IPS-18c (cell line): ENCODE data around the gene AZU1.

Experiments
- H3K4me3 ChIP-seq: 2 replicates; pipeline ENCODE4 v1.7.0; 2013; ENCODE audit warnings: low read depth, mild to moderate bottlenecking, low read length, moderate library complexity; ENCODE audit not compliant: insufficient read depth
- H3K9me3 ChIP-seq: one replicate; pipeline ENCODE4 v1.6.1; 2013; ENCODE audit warnings: mild to moderate bottlenecking, low read length, moderate library complexity; ENCODE audit not compliant: control insufficient read depth, insufficient read depth

Gene AZU1

DNA sequence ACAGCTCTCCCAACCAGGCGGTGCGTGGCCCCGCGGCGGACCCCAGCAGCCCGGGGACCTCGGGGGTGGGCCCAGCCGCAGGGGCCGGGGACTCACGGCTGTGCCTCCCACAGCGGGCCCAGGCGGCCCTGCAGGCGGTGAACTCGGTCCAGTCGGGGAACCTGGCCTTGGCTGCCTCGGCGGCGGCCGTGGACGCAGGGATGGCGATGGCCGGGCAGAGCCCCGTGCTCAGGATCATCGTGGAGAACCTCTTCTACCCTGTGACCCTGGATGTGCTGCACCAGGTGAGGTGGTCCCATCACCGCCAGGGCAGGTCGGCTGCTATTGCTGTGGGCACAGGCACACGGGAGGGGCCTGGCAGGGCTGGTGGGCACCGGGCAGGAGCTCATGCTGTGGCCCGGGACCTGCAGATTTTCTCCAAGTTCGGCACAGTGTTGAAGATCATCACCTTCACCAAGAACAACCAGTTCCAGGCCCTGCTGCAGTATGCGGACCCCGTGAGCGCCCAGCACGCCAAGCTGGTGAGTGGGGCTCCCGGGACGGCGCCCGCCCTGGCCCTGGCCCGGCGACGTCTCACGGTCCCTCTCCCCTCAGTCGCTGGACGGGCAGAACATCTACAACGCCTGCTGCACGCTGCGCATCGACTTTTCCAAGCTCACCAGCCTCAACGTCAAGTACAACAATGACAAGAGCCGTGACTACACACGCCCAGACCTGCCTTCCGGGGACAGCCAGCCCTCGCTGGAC is 23.0 kb upstream of the AZU1 start:
- Histone ChIP-seq H3K9me3 (no peaks in the 10 kb centered on the region), H3K4me3 (no peak overlapping the region)

DNA sequence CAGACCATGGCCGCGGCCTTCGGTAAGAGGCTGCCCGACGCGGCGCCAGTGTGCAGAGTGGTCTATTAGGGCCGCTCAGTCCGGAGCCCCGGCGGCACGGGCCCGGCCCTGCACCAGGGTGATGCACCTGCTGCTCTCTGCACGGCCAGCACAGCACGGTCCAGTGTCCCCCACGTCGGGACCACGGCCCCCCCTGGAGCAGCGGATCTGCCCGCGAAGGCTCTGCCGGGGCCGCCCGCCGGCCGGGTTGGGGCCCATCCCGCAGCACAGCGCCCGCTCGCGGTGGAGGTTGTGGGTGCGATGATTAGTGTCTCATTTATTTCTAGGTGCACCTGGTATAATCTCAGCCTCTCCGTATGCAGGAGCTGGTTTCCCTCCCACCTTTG is 22.5 kb upstream of the AZU1 start:
- Histone ChIP-seq H3K9me3 (no peaks in the 10 kb centered on the region), H3K4me3 (no peak overlapping the region)

DNA sequence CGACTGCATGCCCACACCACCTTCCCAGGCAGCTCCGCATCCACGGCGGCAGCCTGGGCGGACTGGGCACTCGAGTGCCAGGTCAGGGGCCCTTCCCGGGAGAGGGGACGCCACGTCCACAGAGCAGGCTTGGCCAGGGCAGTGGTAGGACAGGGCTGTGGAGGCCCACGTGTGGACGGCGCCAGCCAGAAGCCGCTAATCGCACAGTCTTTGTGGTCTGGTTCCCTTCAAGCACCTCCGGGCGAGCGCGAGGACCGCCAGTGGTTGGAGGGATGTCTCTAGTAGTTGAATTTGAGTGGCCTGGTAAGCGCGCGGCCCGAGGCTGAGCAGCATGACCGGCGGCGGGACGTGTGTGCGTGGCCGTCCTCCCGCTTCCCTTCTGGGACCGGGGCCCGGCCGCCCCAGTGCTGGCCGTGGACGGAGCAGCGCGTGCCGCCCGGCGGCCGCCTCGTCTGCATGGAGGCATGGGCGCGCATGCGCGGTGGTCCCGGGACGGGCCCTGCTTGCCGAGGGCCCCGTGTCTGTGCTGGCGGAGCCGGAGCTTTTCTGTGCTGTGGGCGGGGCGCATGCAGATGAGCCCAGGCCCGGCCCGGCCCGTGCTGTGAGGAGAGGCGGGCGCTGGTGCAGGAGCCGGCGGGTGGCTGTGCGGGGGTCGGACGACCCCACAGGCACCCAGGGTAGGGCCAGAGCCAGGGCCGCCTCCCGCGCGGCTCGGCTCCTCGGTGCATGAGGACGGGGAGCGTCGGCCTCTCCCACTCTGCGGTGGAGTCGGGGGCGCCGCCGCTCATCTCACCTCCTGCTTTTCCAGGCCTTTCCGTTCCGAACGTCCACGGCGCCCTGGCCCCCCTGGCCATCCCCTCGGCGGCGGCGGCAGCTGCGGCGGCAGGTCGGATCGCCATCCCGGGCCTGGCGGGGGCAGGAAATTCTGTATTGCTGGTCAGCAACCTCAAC is 21.8 kb upstream of the AZU1 start:
- H3K4me3 ChIP-seq: no peak overlapping the region
- H3K9me3 ChIP-seq: no peaks in the 10 kb centered on the region

DNA sequence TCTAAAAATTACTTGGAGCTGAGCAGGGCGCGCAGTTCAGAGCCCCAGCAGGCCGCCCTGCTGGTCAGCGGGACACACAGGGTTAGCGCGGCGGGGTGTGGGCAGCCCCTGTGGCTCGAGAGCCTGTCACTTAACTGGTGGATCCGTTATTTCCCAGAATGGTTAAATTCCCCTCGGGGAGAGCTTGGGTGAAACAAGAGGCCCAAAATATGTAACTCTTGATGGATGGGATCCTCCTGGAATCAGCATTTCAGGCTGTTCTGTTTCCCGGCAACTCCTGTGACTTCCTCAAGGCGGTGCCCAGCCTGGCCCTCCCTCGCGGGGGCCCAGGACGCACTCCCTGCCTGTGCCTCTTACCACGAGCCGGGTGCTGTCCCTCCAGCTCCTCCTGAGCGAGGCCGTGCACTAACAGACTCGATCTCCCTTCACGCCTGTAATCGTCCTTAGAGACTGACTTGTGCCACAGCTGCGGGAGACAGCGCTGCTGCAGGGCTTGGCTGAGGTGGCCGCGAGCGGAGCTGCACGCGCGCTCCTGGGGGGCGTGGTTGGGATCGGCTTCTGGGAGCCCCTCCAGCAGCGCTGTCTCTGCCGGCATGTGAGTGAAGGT is 20.7 kb upstream of the AZU1 start:
- Histone ChIP-seq H3K9me3 (no peaks in the 10 kb centered on the region), H3K4me3 (no peak overlapping the region)

DNA sequence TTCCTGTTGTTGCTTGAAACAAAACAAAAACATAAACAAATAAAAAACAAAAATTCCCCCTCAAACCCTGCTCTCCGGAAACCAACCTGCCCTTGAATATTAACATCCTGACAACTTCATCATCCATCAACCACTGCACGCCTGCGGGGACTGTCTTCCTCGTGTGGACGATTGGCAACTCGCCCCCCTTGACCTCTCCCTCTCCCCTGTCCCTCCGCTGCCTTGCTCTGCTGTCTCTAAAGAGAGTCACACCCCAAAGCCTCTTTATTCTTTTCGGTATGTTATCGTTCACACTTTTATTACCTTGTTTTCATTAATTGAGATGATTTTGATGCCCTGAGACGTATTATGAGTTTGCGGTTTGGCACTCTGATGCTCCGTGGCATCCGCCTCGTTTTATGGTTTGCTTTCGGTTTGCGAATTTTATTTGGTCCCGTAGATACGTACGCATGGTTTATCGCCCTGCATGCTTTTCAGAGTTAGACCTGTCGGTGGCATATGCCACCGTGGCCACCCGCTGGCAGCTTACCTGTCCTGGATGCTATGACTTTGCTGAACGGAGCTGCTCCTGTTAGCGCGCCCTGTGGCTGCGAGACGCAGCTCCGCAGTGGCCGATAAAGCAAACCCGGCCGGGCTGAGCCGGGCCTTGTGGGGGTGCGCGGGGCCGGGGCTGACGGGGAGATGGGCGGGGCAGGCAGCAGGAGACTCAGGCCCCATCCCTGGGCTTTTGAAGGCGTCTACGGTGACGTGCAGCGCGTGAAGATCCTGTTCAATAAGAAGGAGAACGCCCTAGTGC is 19.8 kb upstream of the AZU1 start:
- H3K9me3 ChIP-seq: no peaks in the 10 kb centered on the region
- H3K4me3 ChIP-seq: no peak overlapping the region

DNA sequence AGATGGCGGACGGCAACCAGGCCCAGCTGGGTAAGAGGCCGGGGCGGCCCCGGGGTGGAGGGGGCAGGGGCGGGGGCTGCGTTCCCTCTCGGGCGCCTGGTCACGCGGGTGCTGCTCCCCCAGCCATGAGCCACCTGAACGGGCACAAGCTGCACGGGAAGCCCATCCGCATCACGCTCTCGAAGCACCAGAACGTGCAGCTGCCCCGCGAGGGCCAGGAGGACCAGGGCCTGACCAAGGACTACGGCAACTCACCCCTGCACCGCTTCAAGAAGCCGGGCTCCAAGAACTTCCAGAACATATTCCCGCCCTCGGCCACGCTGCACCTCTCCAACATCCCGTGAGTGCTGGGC is 19.2 kb upstream of the AZU1 start:
- Histone ChIP-seq H3K9me3 (no peaks in the 10 kb centered on the region), H3K4me3 (no peak overlapping the region)

DNA sequence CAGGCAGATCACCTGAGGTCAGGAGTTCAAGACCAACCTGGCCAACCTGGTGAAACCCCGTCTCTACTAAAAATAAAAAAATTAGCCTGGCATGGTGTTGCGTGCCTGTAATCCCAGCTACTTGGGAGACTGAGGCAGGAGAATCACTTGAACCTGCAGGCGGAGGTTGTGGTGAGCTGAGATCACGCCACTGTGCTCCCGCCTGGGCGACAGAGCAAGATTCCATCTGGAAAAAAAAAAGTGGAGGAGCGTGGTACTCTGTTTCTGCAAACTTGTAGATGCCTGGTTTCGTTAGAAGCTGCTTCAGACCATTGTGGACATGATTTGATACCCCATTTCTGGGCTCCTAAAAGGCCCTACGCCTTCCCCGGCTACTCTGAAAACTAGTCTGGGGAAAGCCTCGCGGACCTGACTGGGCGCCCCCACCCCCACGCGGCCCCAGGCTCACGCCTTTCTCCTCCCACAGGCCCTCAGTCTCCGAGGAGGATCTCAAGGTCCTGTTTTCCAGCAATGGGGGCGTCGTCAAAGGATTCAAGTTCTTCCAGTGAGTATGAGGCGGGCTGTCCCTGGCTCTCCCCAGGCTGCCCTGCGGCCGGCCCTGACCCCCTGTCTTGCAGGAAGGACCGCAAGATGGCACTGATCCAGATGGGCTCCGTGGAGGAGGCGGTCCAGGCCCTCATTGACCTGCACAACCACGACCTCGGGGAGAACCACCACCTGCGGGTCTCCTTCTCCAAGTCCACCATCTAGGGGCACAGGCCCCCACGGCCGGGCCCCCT is 17.4 kb upstream of the AZU1 start:
- no peaks in the 10 kb centered on the region for H3K9me3 ChIP-seq

DNA sequence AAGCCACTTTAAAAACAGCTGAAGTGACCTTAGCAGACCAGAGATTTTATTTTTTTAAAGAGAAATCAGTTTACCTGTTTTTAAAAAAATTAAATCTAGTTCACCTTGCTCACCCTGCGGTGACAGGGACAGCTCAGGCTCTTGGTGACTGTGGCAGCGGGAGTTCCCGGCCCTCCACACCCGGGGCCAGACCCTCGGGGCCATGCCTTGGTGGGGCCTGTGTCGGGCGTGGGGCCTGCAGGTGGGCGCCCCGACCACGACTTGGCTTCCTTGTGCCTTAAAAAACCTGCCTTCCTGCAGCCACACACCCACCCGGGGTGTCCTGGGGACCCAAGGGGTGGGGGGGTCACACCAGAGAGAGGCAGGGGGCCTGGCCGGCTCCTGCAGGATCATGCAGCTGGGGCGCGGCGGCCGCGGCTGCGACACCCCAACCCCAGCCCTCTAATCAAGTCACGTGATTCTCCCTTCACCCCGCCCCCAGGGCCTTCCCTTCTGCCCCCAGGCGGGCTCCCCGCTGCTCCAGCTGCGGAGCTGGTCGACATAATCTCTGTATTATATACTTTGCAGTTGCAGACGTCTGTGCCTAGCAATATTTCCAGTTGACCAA is 16.7 kb upstream of the AZU1 start:
- no peak overlapping the region for H3K4me3 ChIP-seq
- H3K9me3 ChIP-seq: no peaks in the 10 kb centered on the region

More for the DNA sequence above, 17.4 kb upstream of the AZU1 start:
- no peak overlapping the region for H3K4me3 ChIP-seq

DNA sequence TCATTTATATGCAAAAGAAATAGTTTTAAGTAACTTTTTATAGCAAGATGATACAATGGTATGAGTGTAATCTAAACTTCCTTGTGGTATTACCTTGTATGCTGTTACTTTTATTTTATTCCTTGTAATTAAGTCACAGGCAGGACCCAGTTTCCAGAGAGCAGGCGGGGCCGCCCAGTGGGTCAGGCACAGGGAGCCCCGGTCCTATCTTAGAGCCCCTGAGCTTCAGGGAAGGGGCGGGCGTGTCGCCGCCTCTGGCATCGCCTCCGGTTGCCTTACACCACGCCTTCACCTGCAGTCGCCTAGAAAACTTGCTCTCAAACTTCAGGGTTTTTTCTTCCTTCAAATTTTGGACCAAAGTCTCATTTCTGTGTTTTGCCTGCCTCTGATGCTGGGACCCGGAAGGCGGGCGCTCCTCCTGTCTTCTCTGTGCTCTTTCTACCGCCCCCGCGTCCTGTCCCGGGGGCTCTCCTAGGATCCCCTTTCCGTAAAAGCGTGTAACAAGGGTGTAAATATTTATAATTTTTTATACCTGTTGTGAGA is 16.1 kb upstream of the AZU1 start:
- H3K9me3 ChIP-seq: no peaks in the 10 kb centered on the region
- no peak overlapping the region for H3K4me3 ChIP-seq

DNA sequence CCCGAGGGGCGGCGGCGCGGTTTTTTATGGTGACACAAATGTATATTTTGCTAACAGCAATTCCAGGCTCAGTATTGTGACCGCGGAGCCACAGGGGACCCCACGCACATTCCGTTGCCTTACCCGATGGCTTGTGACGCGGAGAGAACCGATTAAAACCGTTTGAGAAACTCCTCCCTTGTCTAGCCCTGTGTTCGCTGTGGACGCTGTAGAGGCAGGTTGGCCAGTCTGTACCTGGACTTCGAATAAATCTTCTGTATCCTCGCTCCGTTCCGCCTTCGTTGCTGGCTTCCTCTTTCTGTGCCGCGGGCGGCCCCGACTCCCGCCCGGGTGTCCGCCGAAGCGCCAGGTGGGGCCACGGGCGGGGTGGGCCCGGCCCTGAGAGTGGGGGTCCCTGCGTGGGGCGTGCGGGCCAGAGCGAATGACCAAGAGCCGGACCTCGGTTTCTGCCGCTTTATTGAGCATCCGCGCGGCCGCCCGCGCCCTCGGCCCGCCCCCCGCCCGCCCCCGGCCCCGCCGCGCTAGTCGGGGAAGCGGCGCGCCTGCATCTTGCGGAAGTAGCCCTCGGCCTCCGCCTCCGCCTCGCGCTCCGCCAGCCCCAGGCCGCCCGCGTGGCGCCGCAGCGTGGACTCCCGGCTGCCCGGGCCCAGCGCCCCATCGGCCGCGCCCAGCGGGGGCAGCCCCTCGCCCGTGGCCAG is 15.4 kb upstream of the AZU1 start:
- H3K4me3 ChIP-seq: no peak overlapping the region
- no peaks in the 10 kb centered on the region for H3K9me3 ChIP-seq

DNA sequence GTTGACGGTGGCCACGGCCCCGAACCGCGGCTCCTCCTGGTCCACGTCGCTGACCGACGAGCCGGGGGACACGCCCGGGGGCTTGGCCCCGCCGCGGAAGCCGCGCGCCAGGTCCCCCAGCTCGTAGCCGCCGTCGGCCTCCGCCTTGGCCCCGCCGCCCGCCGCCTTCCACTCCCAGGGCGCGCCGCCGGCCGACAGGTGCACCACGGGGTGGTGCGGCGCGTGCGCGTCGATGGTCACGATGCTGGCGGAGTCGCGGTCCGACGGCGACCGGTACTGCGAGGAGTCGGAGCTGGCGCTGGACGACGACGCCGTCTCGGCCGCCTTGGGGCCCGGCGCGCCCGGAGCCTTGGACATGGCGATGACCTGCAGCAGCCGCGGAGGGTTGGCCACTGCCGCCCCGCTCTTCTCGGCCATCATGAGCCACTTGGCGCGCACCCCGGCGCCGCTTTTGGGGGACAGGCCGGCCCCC is 14.9 kb upstream of the AZU1 start:
- Histone ChIP-seq H3K4me3 (no peak overlapping the region), H3K9me3 (no peaks in the 10 kb centered on the region)

DNA sequence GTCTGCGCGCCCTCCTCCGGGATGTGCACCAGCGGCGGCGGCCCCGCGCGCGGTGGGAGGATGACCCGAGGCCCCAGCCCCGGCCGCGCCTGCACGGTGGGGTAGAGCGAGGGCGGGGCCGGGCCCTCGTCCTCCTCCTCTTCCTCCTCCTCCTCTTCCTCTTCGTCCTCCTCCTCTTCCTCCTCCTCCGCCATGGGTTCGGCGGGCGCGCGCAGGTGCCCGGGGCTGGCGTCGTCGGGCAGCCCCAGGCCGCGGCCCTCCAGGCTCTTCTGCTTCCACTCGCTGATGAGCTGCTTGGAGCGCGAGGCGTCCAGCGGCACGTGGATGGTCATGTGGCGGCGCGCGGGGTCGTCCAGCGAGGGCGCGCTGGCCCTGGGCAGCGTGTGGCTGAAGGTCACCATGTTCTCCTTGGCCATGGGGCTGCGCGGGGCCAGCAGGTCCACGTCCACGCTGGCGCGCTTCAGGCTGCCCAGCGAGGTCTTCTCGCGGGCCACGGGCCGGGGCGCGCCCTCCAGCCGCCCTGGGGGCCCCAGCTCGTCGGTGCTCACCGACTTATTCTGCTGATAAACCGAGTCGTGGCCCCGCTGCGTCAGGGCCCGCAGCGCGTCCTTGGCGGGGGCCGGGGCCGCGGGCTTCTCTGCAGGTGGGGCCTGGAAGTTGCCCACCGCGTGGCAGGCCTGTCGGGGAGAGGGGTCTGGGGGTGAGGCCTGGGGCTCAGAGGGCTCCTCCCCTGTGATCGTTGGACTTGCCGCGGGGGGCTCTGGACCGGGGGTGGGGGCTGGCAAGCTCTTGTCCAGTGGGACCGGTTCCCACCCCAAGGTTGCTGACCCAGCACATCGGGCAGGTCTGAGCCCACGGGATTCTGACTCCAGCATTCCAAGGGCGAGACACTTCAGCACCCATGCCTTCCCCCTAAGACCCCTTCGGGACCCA is 14.2 kb upstream of the AZU1 start:
- Histone ChIP-seq H3K4me3 (no peak overlapping the region), H3K9me3 (no peaks in the 10 kb centered on the region)

DNA sequence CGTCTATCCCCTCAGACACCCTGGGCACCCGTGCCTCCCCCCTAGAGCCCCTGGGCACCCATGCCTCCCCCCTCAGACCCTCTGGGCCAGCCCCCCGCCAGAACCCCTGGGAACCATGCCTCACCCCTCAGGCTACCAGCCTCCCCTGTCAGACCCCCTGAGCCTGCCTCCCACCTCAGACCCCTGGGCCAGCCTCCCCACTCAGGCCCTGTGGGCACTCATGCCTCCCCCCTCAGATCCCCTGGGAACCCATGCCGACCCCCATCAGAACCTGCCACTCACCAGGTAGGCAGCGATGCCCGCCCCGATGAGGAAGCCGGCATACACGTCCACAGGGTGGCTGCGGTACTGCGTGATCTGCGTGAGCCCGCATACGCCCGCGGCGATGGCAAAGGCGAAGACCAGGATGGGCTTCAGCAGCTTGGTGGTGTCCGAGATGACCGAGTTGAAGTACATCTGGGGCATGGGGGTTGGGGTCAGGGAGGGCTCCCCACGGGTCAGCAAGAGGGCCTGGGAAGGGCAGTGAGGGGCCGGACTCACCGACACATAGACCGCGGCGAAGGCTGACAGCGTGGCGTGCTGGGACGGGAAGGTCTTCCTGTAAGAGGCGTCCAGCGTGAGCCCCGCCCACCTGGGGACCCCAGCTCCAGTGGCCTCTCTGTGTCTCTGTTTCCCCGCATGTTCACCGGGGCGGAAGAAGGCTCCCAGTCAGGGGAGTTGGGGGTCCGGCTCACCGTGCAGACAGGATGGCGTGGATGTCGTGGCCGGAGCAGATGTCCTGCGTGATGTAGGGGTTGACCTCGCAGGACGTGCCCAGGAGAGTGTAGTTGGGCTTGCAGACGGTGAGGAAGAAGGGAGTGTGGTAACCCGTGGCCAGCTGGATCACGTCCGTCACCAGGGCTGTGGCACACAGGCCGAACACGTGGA is 13.2 kb upstream of the AZU1 start:
- Histone ChIP-seq H3K4me3 (no peak overlapping the region), H3K9me3 (no peaks in the 10 kb centered on the region)
